ENCODE data around the gene MOCS1.

MOCS1 gene

DNA sequence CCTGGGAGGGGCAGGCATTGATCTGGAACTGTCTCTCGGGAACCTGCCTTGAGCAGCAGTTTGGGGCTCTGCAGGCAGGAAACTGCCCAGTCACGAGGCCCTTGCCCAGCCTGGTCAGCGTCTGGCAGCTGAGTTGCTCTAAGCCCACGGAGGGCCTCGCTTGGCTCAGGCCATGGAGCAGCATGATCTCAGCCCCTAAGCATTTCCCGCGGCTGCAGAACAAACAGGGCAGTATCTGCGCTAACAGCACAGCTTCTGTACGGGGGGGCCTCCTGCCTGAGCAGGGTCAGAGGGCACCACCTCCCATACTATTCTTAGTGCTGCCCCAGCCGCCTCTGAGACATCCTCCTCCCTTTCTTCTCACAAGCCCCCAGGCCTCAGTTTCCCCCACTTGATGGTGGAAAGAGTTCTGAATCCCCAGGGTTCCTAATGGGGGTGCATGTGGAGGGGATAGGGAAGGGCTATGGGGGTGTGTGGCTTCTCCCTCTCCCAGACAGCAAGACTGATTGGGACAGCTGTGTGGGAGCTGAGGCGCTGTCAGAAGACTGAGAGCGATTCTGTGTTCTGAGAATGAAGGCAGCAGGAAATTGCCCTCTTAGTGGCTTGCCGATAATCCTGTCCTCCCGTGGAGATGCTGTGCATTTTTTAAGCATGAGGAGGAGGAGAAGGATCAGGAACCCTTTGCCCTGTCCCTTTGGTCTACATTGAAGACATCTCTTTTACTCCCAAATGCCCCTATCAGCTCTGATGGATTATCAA, 46.4 kb downstream of the MOCS1 start:
- no peak for DNase-seq (ENCODE audit: low read depth, low spot score)
- no peaks in the 10 kb centered on the region for H3K27me3 ChIP-seq (ENCODE audit: insufficient read depth, insufficient read length)
- H3K9ac ChIP-seq (ENCODE audit: insufficient read length, low read depth): no peak overlapping the region

GRCh38 chr6:39886871-39887270, 47.4 kb downstream of the MOCS1 start:
- no peaks in the 10 kb centered on the region for H3K9me3 ChIP-seq (ENCODE audit: insufficient read depth, low read length)
- H3K4me3 ChIP-seq (ENCODE audit: insufficient read length, low read depth): no peak overlapping the region
- H3K27me3 ChIP-seq (ENCODE audit: insufficient read depth, insufficient read length): no peaks in the 10 kb centered on the region
- DNase-seq (ENCODE audit: low read depth, low spot score): no peak
- no peak overlapping the region for H3K9ac ChIP-seq (ENCODE audit: insufficient read length, low read depth)
- peaks cover 4% of the 10 kb centered on the region for H3K36me3 ChIP-seq (ENCODE audit: insufficient read depth, insufficient read length, low read length)
- TF ChIP-seq SUZ12 (IDR thresholded peaks at IDR 0.05; ENCODE audit: extremely low read depth, insufficient read depth, insufficient read length) (no peak), ZNF274 (IDR thresholded peaks at IDR 0.05; ENCODE audit: low read depth, low read length) (no peak), YY1 (IDR thresholded peaks at IDR 0.05; ENCODE audit: insufficient read depth, insufficient read length) (no peak)
- H3K4me1 ChIP-seq (ENCODE audit: insufficient read depth, insufficient read length): peaks cover 4% of the 10 kb centered on the region

More for the DNA sequence above, 46.4 kb downstream of the MOCS1 start:
- Histone ChIP-seq H3K4me1 (ENCODE audit: insufficient read depth, insufficient read length) (peaks cover 4% of the 10 kb centered on the region), H3K4me3 (ENCODE audit: insufficient read length, low read depth) (no peak overlapping the region), H3K36me3 (ENCODE audit: insufficient read depth, insufficient read length, low read length) (peaks cover 4% of the 10 kb centered on the region), H3K9me3 (ENCODE audit: insufficient read depth, low read length) (no peaks in the 10 kb centered on the region)
- TF ChIP-seq YY1 (IDR thresholded peaks at IDR 0.05; ENCODE audit: insufficient read depth, insufficient read length) (no peak), SUZ12 (IDR thresholded peaks at IDR 0.05; ENCODE audit: extremely low read depth, insufficient read depth, insufficient read length) (no peak), ZNF274 (IDR thresholded peaks at IDR 0.05; ENCODE audit: low read depth, low read length) (no peak)

DNA sequence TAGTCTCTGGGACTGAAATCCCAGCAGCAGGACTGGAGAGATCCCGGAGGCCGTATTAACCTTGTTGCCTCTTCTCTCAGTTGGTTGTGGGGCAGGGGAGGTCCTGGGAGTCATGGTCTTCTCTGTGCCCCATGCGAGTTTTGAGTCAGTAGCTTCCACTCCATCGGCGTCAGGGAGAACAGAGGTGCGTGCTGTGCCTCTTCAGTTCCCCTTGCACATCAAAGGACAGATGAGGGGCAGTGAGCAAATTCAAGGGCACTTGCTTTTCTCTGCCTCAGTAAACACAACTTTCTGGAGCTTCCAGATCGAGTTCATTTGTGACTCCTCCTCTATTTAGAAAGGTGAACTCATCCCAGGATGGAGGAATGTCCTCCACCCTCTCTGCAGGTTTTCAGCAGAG, 48.6 kb downstream of the MOCS1 start:
- DNase-seq (ENCODE audit: low read depth, low spot score): no peak
- peaks cover 5% of the 10 kb centered on the region for H3K36me3 ChIP-seq (ENCODE audit: insufficient read depth, insufficient read length, low read length)

GRCh38 chr6:39884696-39885095, 49.6 kb downstream of the MOCS1 start:
- Histone ChIP-seq H3K9me3 (ENCODE audit: insufficient read depth, low read length) (no peaks in the 10 kb centered on the region), H3K9ac (ENCODE audit: insufficient read length, low read depth) (no peak overlapping the region), H3K4me1 (ENCODE audit: insufficient read depth, insufficient read length) (peaks cover 4% of the 10 kb centered on the region), H3K4me3 (ENCODE audit: insufficient read length, low read depth) (no peak overlapping the region), H3K27me3 (ENCODE audit: insufficient read depth, insufficient read length) (no peaks in the 10 kb centered on the region), H3K36me3 (ENCODE audit: insufficient read depth, insufficient read length, low read length) (peaks cover 11% of the 10 kb centered on the region)
- DNase-seq (ENCODE audit: low read depth, low spot score): no peak
- TF ChIP-seq SUZ12 (IDR thresholded peaks at IDR 0.05; ENCODE audit: extremely low read depth, insufficient read depth, insufficient read length) (no peak), YY1 (IDR thresholded peaks at IDR 0.05; ENCODE audit: insufficient read depth, insufficient read length) (no peak), ZNF274 (IDR thresholded peaks at IDR 0.05; ENCODE audit: low read depth, low read length) (no peak)

More for the DNA sequence above, 48.6 kb downstream of the MOCS1 start:
- Histone ChIP-seq H3K27me3 (ENCODE audit: insufficient read depth, insufficient read length) (no peaks in the 10 kb centered on the region), H3K4me1 (ENCODE audit: insufficient read depth, insufficient read length) (peaks cover 4% of the 10 kb centered on the region), H3K9ac (ENCODE audit: insufficient read length, low read depth) (no peak overlapping the region), H3K9me3 (ENCODE audit: insufficient read depth, low read length) (no peaks in the 10 kb centered on the region), H3K4me3 (ENCODE audit: insufficient read length, low read depth) (no peak overlapping the region)
- TF ChIP-seq ZNF274 (IDR thresholded peaks at IDR 0.05; ENCODE audit: low read depth, low read length): no peak
- TF ChIP-seq YY1 (IDR thresholded peaks at IDR 0.05; ENCODE audit: insufficient read depth, insufficient read length): no peak
- no peak for TF ChIP-seq SUZ12 (IDR thresholded peaks at IDR 0.05; ENCODE audit: extremely low read depth, insufficient read depth, insufficient read length)

DNA sequence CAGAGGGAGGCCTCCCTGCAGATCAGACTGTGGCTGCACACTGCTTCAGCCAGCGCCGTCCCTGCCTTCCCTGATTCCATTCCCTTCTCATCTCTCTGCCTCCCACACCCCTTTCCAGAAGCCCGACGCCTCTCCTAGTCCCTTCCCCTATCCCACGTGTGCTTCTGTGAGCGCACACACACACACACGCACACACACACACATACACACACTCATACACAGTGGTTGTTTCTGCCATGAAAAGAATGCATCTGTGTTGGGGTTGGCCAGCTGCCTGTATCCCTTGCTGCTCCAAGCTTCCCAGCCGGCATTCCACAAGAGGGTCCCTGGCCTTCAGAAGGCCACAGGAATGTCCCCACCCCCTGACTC, 51.7 kb downstream of the MOCS1 start:
- Histone ChIP-seq H3K4me3 (ENCODE audit: insufficient read length, low read depth) (no peak overlapping the region), H3K9ac (ENCODE audit: insufficient read length, low read depth) (no peak overlapping the region), H3K27me3 (ENCODE audit: insufficient read depth, insufficient read length) (no peaks in the 10 kb centered on the region), H3K36me3 (ENCODE audit: insufficient read depth, insufficient read length, low read length) (peaks cover 23% of the 10 kb centered on the region), H3K4me1 (ENCODE audit: insufficient read depth, insufficient read length) (peaks cover under 1% of the 10 kb centered on the region), H3K9me3 (ENCODE audit: insufficient read depth, low read length) (no peaks in the 10 kb centered on the region)
- DNase-seq (ENCODE audit: low read depth, low spot score): no peak
- TF ChIP-seq YY1 (IDR thresholded peaks at IDR 0.05; ENCODE audit: insufficient read depth, insufficient read length) (no peak), ZNF274 (IDR thresholded peaks at IDR 0.05; ENCODE audit: low read depth, low read length) (no peak), SUZ12 (IDR thresholded peaks at IDR 0.05; ENCODE audit: extremely low read depth, insufficient read depth, insufficient read length) (no peak)

GRCh38 chr6:39881851-39882530, 52.3 kb downstream of the MOCS1 start:
- Histone ChIP-seq H3K4me1 (ENCODE audit: insufficient read depth, insufficient read length) (no peaks in the 10 kb centered on the region), H3K4me3 (ENCODE audit: insufficient read length, low read depth) (no peak overlapping the region), H3K36me3 (ENCODE audit: insufficient read depth, insufficient read length, low read length) (peaks cover 26% of the 10 kb centered on the region), H3K9ac (ENCODE audit: insufficient read length, low read depth) (no peak overlapping the region), H3K9me3 (ENCODE audit: insufficient read depth, low read length) (no peaks in the 10 kb centered on the region), H3K27me3 (ENCODE audit: insufficient read depth, insufficient read length) (no peaks in the 10 kb centered on the region)
- DNase-seq (ENCODE audit: low read depth, low spot score): no peak
- TF ChIP-seq YY1 (IDR thresholded peaks at IDR 0.05; ENCODE audit: insufficient read depth, insufficient read length): no peak
- no peak for TF ChIP-seq ZNF274 (IDR thresholded peaks at IDR 0.05; ENCODE audit: low read depth, low read length)

DNA sequence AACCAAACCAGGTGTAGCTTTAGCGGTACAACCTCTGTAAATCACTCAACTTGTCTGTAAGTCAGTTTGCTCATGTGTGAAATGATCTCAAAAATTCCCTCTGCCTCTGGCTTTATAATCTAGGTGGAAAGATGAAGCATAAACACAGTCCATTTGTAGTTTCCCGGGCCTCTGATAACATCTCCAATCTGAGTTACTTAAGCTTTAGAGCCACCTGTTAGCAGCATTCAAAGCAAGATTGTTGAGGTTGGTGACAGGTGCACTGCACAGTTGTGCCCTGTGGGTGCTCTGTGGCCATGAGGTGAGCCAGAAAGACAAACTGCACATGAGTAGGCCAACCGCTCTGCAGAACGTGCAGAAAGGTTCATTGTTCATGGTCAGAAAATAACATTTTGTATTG, 53.7 kb downstream of the MOCS1 start:
- Histone ChIP-seq H3K9ac (ENCODE audit: insufficient read length, low read depth) (no peak overlapping the region), H3K36me3 (ENCODE audit: insufficient read depth, insufficient read length, low read length) (peaks cover 39% of the 10 kb centered on the region)
- no peak for TF ChIP-seq ZNF274 (IDR thresholded peaks at IDR 0.05; ENCODE audit: low read depth, low read length)
- no peak for TF ChIP-seq SUZ12 (IDR thresholded peaks at IDR 0.05; ENCODE audit: extremely low read depth, insufficient read depth, insufficient read length)
- TF ChIP-seq YY1 (IDR thresholded peaks at IDR 0.05; ENCODE audit: insufficient read depth, insufficient read length): no peak

More for the DNA sequence above, 53.7 kb downstream of the MOCS1 start:
- H3K4me1 ChIP-seq (ENCODE audit: insufficient read depth, insufficient read length): no peaks in the 10 kb centered on the region
- no peaks in the 10 kb centered on the region for H3K27me3 ChIP-seq (ENCODE audit: insufficient read depth, insufficient read length)
- H3K9me3 ChIP-seq (ENCODE audit: insufficient read depth, low read length): no peaks in the 10 kb centered on the region
- no peak for DNase-seq (ENCODE audit: low read depth, low spot score)
- H3K4me3 ChIP-seq (ENCODE audit: insufficient read length, low read depth): no peak overlapping the region
